HG03045 (cell line): ENCODE measurements around the gene ZC3H12C.
"Not testable (repeated sequence)": the region's sequence is repeated elsewhere in the genome, so short reads cannot be mapped to it uniquely, and the experiment has no call there.

Experiments
- ATAC-seq: cut with Tn5 transposase; IDR thresholded peaks from one replicate; pipeline ENCODE4 v1.9.1; 2021; ENCODE audit warnings: mild to moderate bottlenecking, moderate library complexity; ENCODE audit not compliant: unreplicated experiment

Gene ZC3H12C

DNA sequence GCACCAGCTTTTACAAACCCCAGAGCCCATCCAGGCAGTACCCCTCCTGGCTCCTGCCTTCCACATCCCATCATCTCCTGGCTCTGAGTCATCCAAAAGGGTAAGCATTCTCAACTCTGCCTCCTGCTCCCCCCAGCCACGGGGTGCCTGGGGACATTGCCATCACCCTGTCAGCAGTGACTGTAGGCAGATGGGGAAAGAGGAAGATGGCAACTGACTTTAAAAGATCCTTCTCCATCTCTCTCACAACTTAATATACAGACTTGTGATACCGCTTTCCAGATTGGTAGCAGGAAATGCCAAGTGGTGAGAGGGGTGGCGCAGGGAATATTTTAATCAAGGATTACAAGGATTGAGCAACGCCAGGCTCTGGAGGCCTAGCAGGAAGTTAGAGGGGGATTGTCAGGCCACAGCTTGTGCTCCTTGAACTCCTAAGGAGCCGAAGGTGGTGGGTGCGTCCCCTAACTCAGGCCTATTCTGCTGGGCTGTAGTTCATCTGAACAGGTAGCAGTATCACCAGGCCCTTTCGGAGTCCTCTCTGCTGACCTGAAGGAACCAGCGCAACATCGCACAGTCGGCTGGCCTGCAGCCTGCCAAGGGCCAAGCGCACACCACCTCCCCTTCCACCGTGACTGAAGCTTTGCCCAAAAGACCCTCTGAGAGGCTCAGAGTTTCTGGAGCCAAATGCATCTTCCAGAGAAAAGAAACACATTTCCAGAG lies 83.3 kb downstream of the ZC3H12C start:
- ATAC-seq: no peak

- ATAC-seq: no peak
Observed at GRCh38 chr11:110177086-110177456, 83.9 kb downstream of the ZC3H12C start.

GRCh38 chr11:110179064-110179463 lies 85.9 kb downstream of the ZC3H12C start:
- ATAC-seq: no peak

DNA sequence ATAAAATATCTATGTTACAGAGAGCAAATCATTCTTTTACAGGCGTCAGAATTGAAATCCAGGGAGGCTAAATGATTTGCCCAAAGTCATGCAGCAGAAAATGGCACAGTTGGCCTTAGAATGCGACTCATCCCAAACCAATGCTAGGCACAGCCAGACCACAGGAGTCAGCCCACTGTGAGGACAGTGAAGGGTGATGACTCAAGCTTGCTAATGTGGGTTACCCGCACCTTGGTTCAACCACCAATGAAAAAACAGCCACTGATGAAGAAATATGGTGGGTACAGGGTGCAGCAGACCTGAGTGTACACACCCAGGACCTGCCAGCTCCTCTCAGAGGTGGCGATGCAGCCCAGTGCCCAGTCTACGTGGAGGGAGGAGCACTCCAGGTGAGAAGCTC lies 89.7 kb downstream of the ZC3H12C start:
- no peak for ATAC-seq

DNA sequence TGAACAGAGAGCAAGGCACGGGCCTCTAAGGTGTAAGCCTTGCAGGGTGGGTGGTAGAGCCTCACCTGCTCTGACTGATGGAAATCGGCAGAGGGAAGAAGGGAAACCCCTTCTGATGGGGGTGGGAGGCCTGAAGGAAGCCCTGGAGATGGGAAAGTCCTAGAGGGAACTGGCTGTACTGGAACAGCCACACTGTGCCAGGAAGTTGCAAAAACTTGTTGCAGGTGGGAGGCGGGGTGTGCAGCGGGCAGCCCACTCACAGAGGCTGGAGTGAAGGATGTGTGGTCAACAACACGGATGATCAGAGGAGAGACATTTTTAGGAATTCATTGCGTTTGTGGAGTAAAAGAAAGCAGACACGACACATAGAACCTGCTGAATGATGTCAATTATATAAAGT lies 91.3 kb downstream of the ZC3H12C start:
- ATAC-seq: no peak

- ATAC-seq: no peak
Observed at GRCh38 chr11:110185121-110185591, 92.0 kb downstream of the ZC3H12C start.

GRCh38 chr11:110185599-110185998 lies 92.4 kb downstream of the ZC3H12C start:
- ATAC-seq: no peak

DNA sequence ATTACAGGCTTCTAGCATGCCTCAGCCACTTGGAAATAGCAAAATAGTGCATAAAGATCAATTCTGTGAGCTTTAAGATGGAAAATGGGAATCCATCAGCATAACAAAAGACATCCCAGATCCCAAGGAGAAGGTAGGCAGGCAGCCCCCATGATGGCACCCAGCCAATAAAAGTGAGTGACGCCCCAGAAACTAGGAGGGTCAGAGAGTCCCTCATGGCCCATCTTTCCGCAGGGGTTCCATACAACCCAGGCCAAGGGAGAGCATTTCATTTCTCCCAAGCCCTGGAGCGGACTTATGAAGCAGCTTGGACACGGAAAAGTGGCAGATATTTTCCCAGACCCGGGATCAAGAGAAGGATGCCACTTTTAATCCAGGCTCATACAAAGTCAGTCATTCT lies 93.3 kb downstream of the ZC3H12C start:
- ATAC-seq: no peak

- no peak for ATAC-seq
Observed at GRCh38 chr11:110186867-110187266, 93.7 kb downstream of the ZC3H12C start.

- ATAC-seq: no peak
Observed at GRCh38 chr11:110187731-110188130, 94.5 kb downstream of the ZC3H12C start.

DNA sequence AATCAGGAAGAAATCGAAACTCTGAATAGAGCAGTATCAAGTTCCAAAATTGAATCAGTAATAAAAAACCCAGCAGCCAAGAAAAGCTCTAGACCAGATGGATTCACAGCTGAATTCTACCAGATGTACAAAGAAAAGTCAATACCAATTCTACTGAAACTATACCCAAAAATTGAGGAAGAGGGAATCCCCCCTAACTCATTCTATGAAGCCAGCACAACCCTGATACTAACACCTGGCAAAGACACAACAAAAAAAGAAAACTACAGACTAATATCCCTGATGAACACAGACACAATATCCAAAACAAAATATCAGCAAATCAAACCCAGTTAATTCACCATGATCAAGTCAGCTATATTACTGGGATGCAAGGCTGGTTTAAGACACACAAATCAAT lies 97.7 kb downstream of the ZC3H12C start:
- no peak for ATAC-seq

GRCh38 chr11:110192604-110193282 lies 99.6 kb downstream of the ZC3H12C start:
- peak; percentile 64 for ATAC-seq

DNA sequence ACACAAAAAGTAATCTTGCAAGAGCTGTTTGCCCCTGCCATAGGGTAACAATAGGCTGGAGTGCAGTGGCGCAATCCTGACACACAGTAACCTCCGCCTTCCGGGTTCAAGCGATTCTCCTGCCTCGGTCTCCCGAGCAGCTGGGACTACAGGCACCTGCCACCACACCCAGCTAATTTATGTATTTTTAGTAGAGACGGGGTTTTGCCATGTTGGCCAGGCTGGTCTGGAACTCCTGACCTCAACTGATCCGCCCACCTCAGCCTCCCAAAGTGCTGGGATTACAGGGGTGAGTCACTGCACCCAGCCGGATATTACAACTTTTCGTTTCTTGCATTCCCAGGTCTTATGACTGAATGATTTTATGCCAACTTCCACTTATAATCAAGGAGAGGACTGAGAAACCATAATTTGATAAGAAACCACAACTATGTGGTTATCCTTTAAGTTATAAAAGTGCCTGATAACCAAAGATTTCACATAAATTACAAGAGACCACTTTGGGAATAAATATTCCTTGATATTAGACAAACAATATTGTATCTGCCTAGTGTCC lies 101.1 kb downstream of the ZC3H12C start:
- ATAC-seq: not testable (repeated sequence)

GRCh38 chr11:110196241-110196754 lies 103.1 kb downstream of the ZC3H12C start:
- ATAC-seq: no peak

DNA sequence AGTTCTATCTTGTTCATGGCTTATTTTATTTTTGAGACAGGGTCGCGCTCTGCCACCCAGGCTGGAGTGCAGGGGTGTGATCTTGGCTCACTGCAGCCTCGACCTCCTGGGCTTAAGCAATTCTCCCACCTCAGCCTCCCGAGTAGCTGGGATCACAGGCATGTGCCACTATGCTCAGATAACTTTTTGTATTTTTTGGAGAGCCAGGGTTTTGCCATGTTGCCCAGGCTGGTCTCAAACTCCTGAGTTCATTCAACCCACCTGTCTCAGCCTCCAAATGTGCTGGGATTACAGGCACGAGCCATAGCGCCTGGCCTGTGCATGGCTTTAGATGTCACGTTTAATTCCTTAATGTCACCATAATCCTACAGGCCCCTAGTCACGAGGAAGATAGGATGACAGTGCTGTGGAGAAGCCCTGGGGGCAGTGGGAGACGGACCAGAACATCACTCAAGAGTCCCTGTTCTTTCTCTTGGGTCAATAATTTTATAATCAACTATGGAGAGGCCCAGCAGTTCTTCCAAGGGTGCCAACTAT lies 103.8 kb downstream of the ZC3H12C start:
- no peak for ATAC-seq

GRCh38 chr11:110198031-110198729 lies 105.0 kb downstream of the ZC3H12C start:
- ATAC-seq: no peak

DNA sequence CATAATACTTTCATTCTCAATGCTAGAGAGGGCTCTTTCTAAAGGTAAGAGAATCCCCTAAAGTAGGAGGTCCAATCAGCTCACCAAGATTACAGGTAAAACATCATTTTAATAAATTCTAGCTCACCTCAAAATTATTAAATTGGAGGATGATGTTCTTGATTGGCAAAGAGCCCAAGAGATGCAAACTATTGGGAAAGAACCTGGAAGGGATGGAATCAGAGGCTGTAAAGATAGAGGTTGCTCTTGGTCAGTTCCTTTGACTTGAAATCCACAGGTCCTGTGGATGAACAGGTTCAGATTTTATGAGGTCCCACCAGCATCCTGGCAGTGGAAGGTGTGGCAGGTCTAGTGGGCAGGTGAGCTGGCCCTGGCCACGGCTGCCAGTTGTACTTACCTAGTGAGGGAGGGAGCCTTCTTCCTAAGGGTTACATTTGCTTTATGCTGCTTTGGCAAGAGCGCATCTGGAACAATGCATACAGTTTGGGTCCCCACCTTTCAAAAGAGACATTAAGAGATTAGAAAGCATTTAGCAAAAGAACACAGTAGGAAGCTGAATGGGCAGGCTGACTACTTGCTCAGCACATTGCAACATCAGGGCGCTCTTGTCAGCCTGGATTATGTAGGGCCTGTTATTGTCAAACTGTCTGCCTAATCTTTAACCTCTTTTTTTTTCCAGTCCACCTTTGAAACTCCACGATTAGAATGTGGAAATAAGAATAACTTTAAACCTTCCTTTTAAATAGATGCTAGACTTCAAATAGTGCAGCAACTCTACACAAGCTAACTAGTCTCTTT lies 106.2 kb downstream of the ZC3H12C start:
- ATAC-seq: no peak

DNA sequence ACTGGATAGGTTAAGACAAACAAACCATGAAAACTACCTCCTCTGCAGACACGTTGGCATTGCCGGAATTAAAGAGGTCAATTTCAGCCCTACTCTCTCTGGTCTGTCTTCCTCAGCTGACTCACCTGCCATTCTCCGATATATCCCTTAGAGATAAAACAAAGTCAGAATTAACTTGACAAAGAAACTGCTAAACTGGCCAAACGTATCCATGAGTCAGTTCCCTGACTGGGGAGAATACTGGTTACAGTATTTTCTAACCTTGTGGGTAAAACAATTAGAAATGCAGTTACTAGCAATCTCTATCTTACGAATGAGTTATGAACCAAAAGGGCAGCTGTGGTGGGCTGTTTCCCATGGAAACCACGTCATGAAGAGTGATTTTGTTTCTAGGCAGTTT lies 107.0 kb downstream of the ZC3H12C start:
- ATAC-seq: no peak

GRCh38 chr11:110200836-110201235 lies 107.6 kb downstream of the ZC3H12C start:
- ATAC-seq: no peak

DNA sequence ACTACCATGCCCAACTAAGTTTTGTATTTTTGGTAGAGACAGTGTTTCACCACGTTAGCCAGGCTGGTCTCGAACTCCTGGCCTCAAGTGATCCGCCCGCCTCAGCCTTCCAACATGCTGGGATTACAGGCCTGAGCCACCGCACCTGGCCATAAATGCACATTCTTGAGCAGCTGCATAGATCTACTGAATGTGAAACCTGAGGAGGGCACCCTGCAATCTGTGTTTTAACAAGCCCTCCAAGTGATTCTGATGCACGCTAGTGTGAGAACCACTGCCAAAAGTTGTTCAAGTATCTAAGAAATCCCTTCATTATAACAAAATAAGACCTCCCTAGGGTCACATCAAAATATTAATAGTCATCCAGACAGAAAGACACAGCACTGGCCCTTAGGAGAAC lies 113.9 kb downstream of the ZC3H12C start:
- no peak for ATAC-seq
